ENCODE measurements around the gene GNB1L. TPM values are rescaled to one million over a fixed set of nuclear protein-coding genes. Genes with fewer than 3 reads are reported as not detected.

GNB1L gene
- total and polyA plus RNA-seq, 9 of the 15 experiments (the other 6 are each of a cell fraction or from before 2014, with no cell fraction given): 0.56 to 50.5 (median 10.2) TPM

- TF ChIP-seq NR4A1 (CRISPR knock-in tag; IDR thresholded peaks at IDR 0.05) (no peak), NR4A1 (tag; IDR thresholded peaks at IDR 0.05) (no peak), SMAD3 (CRISPR knock-in tag; conservative IDR thresholded peaks at IDR 0.05) (no peak), ZNF41 (CRISPR knock-in tag; conservative IDR thresholded peaks at IDR 0.05) (no peak), ZNF695 (CRISPR knock-in tag; IDR thresholded peaks at IDR 0.05) (no peak), XRCC3 (IDR thresholded peaks at IDR 0.05) (no peak), SIRT6 (IDR thresholded peaks at IDR 0.05; ENCODE audit: low read depth, low read length) (no peak), CTCF (IDR thresholded peaks at IDR 0.05 in 2 of 3, conservative IDR thresholded peaks at IDR 0.05 in 1 of 3; ENCODE audit: insufficient read depth in 2 of 3, low read depth in 1 of 3, low read length in 3 of 3) (no peak), ILK (tag; IDR thresholded peaks at IDR 0.05; ENCODE audit: borderline replicate concordance, low read depth) (no peak), SPI1 (IDR thresholded peaks at IDR 0.05; ENCODE audit: borderline replicate concordance, low read depth, low read length) (no peak), POLR2G (IDR thresholded peaks at IDR 0.05; ENCODE audit: low read depth, low read length) (no peak), TOE1 (IDR thresholded peaks at IDR 0.05; ENCODE audit: borderline replicate concordance) (no peak), TOE1 (CRISPR knock-in tag; IDR thresholded peaks at IDR 0.05; ENCODE audit: borderline replicate concordance, low read depth) (no peak), TRIM28 (IDR thresholded peaks at IDR 0.05) (no peak), ZNF174 (CRISPR knock-in tag; IDR thresholded peaks at IDR 0.05) (no peak), ZSCAN32 (CRISPR knock-in tag; IDR thresholded peaks at IDR 0.05) (no peak), DLX4 (CRISPR knock-in tag; IDR thresholded peaks at IDR 0.05) (no peak), TAL1 (IDR thresholded peaks at IDR 0.05) (no peak), NCOA1 (IDR thresholded peaks at IDR 0.05; ENCODE audit: low read depth) (no peak)
Measured at GRCh38 chr22:19743081-19743480, 111.6 kb downstream of the GNB1L start (continued).
